Kidney (tissue), 14 donors: Measurements from ENCODE around the gene ADGRA3. TPM values are rescaled to one million over a fixed set of nuclear protein-coding genes. Genes with fewer than 3 reads are reported as not detected.

ENCODE experiments used
- DNase-seq, 5 donors: peaks; one replicate each; pipeline ENCODE4 v3.0.0-alpha.2; 2013 to 2020
- FAIRE-seq: peaks from 2 replicates; lab custom pipeline; 2012; peaks lifted over from hg19 to GRCh38; lab: Jason Lieb, UNC
- H3K27ac ChIP-seq, 2 donors: one replicate each; pipeline ENCODE4 v1.7.0; 2013; ENCODE audit warnings: low read depth in 2 of 2, low read length in 2 of 2, inconsistent platforms in 1 of 2
- H3K27me3 ChIP-seq: one replicate; pipeline ENCODE4 v1.7.1; 2013; ENCODE audit warnings: low read length, inconsistent platforms; ENCODE audit not compliant: control insufficient read depth, insufficient read depth
- H3K36me3 ChIP-seq, 3 donors: one replicate each; pipeline versions ENCODE4 v1.7.0 to v1.7.1; 2013; ENCODE audit warnings: low read length in 3 of 3, control low read depth in 1 of 3, inconsistent platforms in 1 of 3; ENCODE audit not compliant: insufficient read depth in 3 of 3, control insufficient read depth in 2 of 3
- H3K4me1 ChIP-seq, 3 donors: one replicate each; pipeline versions ENCODE4 v1.7.0 to v1.7.1; 2013; ENCODE audit warnings: low read length in 3 of 3, inconsistent platforms in 1 of 3, low read depth in 1 of 3; ENCODE audit not compliant: control insufficient read depth in 2 of 3, insufficient read depth in 2 of 3
- H3K4me3 ChIP-seq, 3 donors: one replicate each; pipeline versions ENCODE4 v1.7.0 to v1.8.1; 2013; ENCODE audit warnings: low read length in 3 of 3, control low read depth in 1 of 3, inconsistent platforms in 1 of 3
- H3K9ac ChIP-seq, 3 donors: one replicate each; pipeline versions ENCODE4 v1.7.0 to v1.7.1; 2013; ENCODE audit warnings: low read length in 3 of 3, control low read depth in 1 of 3, inconsistent platforms in 1 of 3
- H3K9me3 ChIP-seq, 3 donors: one replicate each; pipeline versions ENCODE4 v1.7.0 to v1.7.1; 2013; ENCODE audit warnings: low read length in 3 of 3, control low read depth in 1 of 3, inconsistent platforms in 1 of 3; ENCODE audit not compliant: control insufficient read depth in 2 of 3, insufficient read depth in 1 of 3
- intact Hi-C: fragments of 100-400 bp; cut with DNase I; formaldehyde crosslinking; loops from one replicate; pipeline ENCODE4 v1.11.1; 2022
- polyA plus RNA-seq: library from polyadenylated mRNA; stranded (reverse); fragments of 350-450 nt; fragmentation: Illumina TruSeq; extraction: RNeasy Lipid Tissue Mini Kit (QIAGEN cat#74804); gene quantifications from one replicate; pipeline ENCODE4 v1.2.3, GENCODE V29; 2014; ENCODE audit warnings: low read depth, low replicate concordance; ENCODE audit not compliant: insufficient read depth
- total RNA-seq: library from RNA; stranded (reverse); fragmentation: NEBNext Ultra II Directional; extraction: Animal tissue kit (Norgen Biotek cat#: 25700); gene quantifications from one replicate; pipeline ENCODE4 v1.2.1, GENCODE V29; 2021
- TF ChIP-seq, protein P1 (sequence below): IDR thresholded peaks from 3 replicates; pipeline ENCODE4 v1.5.1; 2012; ENCODE audit warnings: mild to moderate bottlenecking, moderate library complexity, borderline replicate concordance; ENCODE audit not compliant: insufficient read depth; ENCODE audit errors: extremely low read depth
- donor health status: control.
- donor health status: control.
- donor health status: control.
- donor health status: control.
- donor health status: control.
- donor health status: DM: yes; HTN: yes; CAD: no.
- donor health status: Normal renal cell carcinoma (clear cell type).

Gene ADGRA3
- total and polyA plus RNA-seq, 2 donors from 2014 or later = 8.2 to 28.7 TPM

DNA sequence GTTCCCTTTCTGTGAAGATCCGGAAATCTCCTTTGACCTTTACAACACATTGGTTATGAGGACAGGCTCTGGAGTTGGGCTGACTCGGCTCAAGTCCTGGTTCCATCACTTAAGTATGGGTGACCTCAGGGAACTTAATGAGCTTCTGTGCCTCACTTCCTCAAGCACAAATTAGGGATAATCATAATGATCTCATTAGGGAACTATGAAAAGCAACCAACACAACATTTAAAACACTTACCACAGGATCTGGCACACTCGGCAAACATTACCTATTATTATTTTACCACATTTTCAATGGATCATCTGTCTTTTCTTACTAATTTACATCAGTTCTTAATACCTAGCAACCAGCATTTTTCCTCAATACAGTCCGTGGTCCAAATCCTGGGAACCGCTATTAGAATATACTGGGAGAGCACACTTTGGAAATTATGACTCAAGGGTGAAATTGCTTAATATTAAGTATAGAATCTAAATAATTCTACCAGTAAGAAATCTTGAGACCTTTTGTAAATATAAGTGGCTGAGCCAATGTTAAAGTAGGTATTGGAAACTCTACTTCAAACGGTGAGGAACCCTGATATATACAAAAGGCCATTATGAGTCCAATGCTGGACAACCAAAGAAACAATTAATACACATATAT is 19.6 kb downstream of the ADGRA3 start:
- TF ChIP-seq, protein P1, sequence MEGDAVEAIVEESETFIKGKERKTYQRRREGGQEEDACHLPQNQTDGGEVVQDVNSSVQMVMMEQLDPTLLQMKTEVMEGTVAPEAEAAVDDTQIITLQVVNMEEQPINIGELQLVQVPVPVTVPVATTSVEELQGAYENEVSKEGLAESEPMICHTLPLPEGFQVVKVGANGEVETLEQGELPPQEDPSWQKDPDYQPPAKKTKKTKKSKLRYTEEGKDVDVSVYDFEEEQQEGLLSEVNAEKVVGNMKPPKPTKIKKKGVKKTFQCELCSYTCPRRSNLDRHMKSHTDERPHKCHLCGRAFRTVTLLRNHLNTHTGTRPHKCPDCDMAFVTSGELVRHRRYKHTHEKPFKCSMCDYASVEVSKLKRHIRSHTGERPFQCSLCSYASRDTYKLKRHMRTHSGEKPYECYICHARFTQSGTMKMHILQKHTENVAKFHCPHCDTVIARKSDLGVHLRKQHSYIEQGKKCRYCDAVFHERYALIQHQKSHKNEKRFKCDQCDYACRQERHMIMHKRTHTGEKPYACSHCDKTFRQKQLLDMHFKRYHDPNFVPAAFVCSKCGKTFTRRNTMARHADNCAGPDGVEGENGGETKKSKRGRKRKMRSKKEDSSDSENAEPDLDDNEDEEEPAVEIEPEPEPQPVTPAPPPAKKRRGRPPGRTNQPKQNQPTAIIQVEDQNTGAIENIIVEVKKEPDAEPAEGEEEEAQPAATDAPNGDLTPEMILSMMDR = no peak
- Histone ChIP-seq H3K36me3 (no peaks in the 10 kb centered on the region), H3K4me3 (no peak overlapping the region), H3K9me3 (no peaks in the 10 kb centered on the region), H3K27me3 (no peaks in the 10 kb centered on the region), H3K9ac (no peak overlapping the region), H3K27ac (no peak overlapping the region), H3K4me1 (peaks cover 0 to 14% (median 4%) of the 10 kb centered on the region in 3 donors)
- intact Hi-C loops = no loop called here
- DNase-seq (no peak), FAIRE-seq (no peak)

DNA sequence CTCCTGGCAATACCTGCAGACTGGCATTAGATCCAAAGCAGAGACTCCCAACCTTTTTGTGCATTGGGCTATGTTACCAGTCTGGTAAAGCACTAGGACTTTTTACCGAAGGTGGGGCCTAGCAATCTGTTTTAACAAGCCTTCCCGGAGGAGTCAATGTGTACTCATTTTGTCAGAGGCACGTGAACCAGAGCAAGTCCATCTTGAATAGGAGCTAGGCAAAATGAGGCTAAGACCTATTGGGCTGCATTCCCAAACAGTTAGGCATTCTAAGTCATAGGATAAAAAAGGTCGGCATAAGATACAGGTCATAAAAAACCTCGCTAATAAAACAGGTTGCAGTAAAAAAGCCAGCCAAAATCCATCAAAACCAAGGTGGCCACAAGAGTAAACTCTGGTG is 22.3 kb downstream of the ADGRA3 start:
- Histone ChIP-seq H3K36me3 (no peaks in the 10 kb centered on the region), H3K4me1 (peaks cover 0 to 4% (median 2%) of the 10 kb centered on the region in 3 donors), H3K9me3 (no peaks in the 10 kb centered on the region), H3K27me3 (no peaks in the 10 kb centered on the region), H3K4me3 (no peak overlapping the region), H3K27ac (no peak overlapping the region), H3K9ac (no peak overlapping the region)
- DNase-seq (no peak), FAIRE-seq (no peak)
- intact Hi-C loops = no loop called here
- TF ChIP-seq, protein P1 = no peak

DNA sequence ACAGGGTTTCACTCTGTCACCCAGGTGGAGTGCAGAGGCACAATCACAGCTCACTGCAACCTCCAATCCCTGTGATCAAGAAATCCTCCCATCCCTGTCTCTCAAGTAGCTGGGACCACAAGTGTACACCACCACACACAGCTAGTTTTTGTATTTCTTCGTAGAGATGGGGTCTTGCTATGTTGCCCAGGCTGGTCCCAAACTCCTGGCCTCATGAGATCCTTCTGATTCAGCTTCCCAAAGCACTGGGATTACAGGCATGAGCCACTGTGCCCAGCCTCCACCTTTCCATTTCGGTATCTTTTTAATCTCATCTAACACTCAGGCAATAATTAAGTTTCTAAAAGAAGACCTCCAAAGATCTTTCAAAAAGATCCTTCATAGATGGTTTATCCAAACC is 22.9 kb downstream of the ADGRA3 start:
- no peak overlapping the region for H3K27ac ChIP-seq
- no peaks in the 10 kb centered on the region for H3K36me3 ChIP-seq
- no peaks in the 10 kb centered on the region for H3K27me3 ChIP-seq
- FAIRE-seq = no peak
- TF ChIP-seq, protein P1 = no peak
- no peak overlapping the region for H3K4me3 ChIP-seq
- no peak for DNase-seq
- intact Hi-C loops = no loop called here
- peaks cover 0 to 4% (median 2%) of the 10 kb centered on the region in 3 donors for H3K4me1 ChIP-seq
- no peak overlapping the region for H3K9ac ChIP-seq
- H3K9me3 ChIP-seq = no peaks in the 10 kb centered on the region
